VCaP (cell line): ENCODE results near the gene MAGEA3.
"Not testable (repeated sequence)": the region's sequence is repeated elsewhere in the genome, so short reads cannot be mapped to it uniquely, and the experiment has no call there.

Source experiments
- H3K27ac ChIP-seq: fragments of 450-650 bp; 2 replicates; pipeline ENCODE4 v1.5.1; 2017
- TF ChIP-seq, protein P1 (sequence below): fragments of 450-650 bp; conservative IDR thresholded peaks from 2 replicates; pipeline ENCODE4 v1.5.1; 2017; ENCODE audit warnings: mild to moderate bottlenecking, moderate library complexity

Gene MAGEA3, protein sequence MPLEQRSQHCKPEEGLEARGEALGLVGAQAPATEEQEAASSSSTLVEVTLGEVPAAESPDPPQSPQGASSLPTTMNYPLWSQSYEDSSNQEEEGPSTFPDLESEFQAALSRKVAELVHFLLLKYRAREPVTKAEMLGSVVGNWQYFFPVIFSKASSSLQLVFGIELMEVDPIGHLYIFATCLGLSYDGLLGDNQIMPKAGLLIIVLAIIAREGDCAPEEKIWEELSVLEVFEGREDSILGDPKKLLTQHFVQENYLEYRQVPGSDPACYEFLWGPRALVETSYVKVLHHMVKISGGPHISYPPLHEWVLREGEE

DNA sequence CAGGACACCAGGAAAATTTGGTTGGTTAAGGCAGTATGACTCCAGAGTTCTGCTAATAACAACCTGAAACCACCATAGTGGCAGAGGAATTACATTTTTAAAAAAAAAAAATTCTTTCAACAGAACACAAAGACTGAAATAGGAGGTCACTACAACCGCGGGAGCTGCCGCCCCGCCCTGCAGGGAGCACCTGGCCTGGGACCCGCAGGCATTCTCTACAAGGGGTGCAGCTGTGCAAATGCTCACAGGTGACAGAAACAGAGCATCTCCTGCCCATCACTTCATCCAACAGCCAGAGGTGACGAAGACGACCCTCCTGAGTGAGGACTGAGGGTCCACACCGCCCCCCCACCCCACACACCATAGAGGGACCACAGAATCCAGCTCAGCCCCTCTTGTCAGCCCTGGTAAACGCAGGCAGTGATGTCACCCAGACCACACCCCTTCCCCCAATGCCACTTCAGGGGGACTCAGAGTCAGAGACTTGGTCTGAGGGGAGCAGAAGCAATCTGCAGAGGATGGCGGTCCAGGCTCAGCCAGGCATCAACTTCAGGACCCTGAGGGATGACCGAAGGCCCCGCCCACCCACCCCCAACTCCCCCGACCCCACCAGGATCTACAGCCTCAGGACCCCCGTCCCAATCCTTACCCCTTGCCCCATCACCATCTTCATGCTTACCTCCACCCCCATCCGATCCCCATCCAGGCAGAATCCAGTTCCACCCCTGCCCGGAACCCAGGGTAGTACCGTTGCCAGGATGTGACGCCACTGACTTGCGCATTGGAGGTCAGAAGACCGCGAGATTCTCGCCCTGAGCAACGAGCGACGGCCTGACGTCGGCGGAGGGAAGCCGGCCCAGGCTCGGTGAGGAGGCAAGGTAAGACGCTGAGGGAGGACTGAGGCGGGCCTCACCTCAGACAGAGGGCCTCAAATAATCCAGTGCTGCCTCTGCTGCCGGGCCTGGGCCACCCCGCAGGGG is at the start of gene MAGEA3:
TSS of gene MAGEA3 (plus strand) at position 843 of the 980 bp plus-strand sequence. CDS start 2,039 bp downstream, outside the sequence.
- not testable (repeated sequence) for H3K27ac ChIP-seq

DNA sequence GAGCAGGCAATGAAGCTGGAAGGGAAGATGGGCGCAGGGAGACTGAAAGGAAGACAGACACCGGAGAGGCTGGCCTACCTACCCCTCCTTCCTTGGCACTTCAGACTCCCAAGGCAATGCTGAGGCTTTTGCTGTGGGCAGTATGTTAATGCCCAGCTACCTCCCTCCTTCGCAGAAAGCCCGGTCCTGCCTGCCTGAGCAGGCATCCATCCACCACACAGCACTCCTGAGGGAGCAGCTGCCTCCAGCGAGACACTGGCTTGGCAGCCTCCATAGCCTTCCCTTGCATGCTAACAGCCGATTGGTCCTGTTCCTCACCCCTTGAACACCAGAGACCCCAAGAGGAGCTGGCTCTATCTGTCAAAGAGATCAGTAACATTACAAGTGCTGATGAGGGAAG is 46.5 kb upstream of the MAGEA3 start:
- TF ChIP-seq, protein P1, sequence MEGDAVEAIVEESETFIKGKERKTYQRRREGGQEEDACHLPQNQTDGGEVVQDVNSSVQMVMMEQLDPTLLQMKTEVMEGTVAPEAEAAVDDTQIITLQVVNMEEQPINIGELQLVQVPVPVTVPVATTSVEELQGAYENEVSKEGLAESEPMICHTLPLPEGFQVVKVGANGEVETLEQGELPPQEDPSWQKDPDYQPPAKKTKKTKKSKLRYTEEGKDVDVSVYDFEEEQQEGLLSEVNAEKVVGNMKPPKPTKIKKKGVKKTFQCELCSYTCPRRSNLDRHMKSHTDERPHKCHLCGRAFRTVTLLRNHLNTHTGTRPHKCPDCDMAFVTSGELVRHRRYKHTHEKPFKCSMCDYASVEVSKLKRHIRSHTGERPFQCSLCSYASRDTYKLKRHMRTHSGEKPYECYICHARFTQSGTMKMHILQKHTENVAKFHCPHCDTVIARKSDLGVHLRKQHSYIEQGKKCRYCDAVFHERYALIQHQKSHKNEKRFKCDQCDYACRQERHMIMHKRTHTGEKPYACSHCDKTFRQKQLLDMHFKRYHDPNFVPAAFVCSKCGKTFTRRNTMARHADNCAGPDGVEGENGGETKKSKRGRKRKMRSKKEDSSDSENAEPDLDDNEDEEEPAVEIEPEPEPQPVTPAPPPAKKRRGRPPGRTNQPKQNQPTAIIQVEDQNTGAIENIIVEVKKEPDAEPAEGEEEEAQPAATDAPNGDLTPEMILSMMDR, result no peak
- H3K27ac ChIP-seq, result no peak overlapping the region

DNA sequence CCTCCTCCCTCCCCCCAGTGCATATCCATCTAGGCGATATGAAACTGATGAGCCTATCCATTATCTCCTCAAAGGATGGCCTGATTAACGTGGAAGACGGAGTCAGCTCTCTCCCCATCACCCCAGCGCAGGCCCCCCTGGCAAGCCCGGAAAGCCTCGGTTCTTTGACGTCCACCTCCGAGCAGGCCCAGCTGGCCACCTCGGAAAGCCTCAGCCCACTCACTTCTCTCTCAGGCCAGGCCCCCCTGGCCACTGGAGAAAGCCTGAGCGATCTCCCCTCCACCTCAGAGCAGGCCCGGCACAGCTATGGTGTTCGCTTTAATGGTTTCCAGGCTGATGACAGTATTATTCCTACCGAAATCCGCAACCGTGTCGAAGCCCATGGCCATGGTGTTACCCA is 46.1 kb upstream of the MAGEA3 start:
- no peak overlapping the region for H3K27ac ChIP-seq
- TF ChIP-seq, protein P1, result no peak

DNA sequence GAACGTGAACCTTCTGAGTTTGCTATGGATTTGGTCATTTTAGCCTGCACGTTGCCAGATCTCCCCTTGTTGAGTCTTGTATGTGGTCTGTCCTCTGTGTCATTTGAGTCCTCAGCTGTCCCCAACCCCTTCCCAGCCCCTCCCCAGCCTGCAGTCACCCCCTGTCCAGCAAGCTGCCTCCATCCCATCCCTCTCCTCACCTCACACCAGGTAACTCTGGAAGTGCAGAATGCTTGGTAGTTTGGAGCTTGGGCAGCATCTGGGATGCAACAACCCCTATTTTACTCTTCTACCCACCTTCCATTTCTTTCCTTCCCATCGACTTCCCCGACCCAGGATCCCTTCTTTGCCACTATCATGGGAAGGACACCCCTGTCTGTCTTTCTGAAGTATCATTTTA is 42.5 kb upstream of the MAGEA3 start:
- TF ChIP-seq, protein P1, result no peak

DNA sequence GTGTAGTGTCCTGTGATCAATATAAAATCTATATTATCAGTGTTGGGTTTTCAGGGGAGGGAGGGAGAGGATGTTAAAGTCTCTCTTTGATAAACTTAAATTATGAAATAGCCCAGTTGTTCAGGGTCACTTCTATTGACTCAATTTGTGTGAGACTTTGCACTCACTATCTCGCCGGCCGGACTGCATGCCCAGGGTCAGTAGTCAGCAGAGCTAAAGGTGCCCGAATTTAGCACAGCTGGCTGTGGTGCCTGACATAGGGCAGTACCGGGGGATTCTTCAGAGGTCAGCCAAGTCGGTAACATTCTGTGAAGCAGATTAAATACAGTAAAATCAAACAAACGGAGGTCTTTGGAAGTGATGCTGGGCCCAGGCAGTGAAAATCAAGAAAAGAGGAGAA is 41.7 kb upstream of the MAGEA3 start:
- TF ChIP-seq, protein P1, result no peak
- no peak overlapping the region for H3K27ac ChIP-seq

More for the DNA sequence above, 42.5 kb upstream of the MAGEA3 start:
- no peak overlapping the region for H3K27ac ChIP-seq

DNA sequence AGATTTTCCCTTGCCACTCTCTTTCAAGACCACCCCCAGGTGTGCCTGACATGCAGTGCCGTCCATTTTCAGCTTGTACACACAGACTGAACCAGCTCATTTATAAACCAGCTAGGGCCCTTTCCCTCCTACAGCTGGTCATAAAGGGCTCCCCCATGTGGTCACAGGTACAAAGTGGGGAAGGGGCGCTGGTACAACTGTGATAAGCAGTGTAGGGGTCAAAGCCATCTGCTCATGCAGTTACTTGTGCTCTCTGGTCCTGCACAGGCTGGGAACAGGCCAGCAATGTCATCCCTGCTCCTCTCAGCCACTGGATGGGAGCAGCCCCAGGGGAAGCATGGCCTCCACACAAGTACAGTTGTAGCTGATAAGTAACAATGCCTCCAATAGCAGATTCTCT is 40.3 kb upstream of the MAGEA3 start:
- TF ChIP-seq, protein P1, result no peak
- no peak overlapping the region for H3K27ac ChIP-seq

DNA sequence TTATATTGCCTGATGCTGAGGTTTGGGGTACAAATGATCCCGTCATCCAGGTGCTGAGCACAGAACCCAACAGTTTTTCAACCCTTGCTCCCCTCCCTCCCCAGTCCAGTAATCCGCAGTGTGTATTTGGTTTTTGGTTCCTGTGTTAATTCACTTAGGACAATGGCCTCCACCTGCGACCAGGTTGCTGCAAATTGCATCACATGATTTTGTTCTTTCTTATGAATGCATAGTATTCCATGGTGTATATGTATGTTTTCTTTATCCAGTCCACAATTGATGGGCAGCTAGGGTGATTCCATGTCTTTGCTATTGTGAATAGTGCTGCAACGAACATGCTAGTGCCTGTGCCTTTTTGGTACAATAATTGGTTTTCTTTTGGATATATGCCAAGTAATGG is 35.5 kb upstream of the MAGEA3 start:
- no peak overlapping the region for H3K27ac ChIP-seq
- TF ChIP-seq, protein P1, result no peak
